GM18519 (cell line): ENCODE data around the gene SIM2.

Experiments
- ATAC-seq: cut with Tn5 transposase; IDR thresholded peaks from one replicate; pipeline ENCODE4 v1.9.1; 2021; ENCODE audit warnings: mild to moderate bottlenecking, moderate library complexity; ENCODE audit not compliant: unreplicated experiment, low FRiP score

SIM2 gene

DNA sequence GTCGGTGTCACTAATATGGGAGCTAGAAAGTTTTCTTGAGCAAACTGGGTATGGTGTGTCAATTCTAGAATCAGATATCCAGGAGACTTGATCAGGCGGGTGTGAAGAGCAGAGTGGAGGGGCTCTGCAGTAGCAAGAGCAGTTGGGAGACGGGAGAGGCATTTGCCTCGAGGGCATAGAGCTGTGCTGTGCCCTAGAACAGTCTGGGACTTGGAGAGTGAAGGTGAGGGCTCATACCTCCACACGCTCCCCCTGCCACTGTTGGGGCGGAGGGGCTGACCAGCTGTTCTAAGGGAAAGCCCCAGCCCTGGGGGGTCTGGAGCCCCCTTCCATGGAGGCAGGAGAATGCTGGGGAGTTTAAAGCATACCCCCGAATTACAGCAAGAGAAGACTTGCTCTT, 33.8 kb downstream of the SIM2 start:
- no peak for ATAC-seq

DNA sequence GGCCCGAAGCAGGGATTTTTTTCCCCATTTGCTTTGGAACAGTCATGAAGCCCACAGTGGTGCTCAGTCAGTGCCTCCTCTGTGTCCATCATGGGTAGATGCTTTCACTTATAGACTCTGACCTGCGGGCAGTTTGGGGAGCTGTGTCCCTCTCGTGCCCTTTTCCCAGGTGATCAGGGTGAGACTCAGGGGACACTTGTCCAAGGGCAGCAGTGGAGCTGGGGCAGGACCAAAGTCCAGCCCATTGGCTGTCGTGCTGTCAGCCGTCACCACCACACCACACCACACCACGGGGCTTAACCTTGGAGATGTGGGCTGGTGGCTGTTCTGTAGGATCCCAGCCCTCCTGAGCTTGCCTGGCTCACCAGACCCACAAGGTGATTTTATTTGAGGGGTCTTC, 34.9 kb downstream of the SIM2 start:
- ATAC-seq, result no peak

DNA sequence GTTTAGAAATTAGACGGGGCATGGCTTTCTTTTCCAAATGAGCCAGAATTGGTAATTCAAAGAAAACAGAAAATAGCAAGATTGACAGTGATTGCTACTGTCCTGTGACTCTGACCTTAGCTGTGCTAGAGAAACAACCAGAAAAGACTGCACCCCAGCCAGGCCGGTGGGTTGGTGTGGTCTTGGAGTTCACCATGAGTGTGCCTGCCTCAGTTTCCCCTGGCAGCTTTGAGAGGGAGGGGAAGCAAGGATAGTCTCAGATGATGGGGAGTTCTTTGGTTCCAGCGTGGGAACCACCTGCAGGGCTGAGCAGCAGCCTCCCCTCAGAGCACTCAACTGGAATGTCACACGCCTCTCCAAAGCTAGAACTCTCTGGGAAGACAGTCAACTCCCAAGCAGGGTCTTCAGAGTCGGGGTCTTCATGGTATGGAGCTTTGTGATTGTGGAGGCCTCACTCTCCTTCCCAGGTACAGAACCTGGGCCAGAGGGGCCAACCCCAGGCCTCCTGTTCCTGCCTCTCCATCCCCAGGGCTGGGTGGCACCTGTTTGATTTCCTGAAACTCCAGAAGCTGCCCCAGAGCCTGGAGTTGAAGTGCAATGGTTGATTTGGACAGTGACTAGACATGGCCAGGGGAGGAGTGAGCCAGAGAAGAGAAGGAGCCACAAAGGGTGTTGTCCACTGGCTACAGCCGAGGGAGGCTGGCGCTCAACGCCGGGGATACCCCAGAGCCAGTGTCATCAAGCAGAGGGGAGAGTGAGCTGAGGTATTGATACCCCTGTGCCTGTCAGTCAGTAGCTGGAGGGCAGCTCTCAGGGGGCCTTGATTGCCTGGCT, 35.7 kb downstream of the SIM2 start:
- ATAC-seq, result no peak

DNA sequence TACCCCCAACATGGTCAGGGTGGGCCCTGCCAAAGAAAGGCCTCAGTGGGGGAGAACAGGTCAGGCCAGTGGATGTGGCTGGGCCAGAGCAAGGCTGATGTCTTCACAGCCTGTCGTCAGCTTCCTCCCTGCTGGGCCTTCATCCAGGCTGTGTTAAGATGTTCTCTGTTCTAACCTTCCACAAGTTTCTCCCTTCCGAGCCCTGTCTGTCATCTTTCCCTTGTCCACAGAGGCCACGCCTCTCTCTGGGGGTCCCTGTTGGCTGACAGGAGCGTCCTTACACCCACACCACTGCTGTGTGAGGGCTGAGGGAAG, 36.2 kb downstream of the SIM2 start:
- no peak for ATAC-seq

DNA sequence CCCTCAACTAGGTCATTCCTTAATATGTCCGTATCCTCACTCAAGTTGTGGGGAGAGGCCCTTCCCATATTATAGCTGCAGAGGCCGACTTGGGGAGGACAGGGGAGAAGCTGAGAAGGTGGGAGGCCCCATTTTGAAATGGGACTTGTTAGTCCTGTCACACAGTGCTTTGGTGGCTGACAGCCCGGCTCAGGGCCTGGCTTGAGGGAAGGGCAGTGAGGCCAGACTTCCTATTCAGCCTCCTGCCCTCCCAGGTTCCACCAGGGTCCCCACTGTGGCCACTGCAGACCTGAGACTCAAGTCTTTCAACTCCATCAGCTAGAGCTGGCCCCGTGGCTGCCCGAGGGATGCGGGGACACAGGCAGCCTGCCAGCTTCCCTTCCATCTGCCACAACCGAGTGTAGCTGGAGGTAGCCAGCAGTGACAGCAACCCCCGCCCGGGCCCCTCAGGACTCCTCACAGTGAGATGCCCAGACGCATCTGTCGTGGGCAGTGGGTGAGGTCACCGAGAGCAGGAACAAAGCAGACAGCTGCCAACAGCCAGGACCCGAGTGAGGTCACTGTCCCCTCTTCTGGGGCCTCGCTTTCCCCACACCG, 36.9 kb downstream of the SIM2 start:
- no peak for ATAC-seq

DNA sequence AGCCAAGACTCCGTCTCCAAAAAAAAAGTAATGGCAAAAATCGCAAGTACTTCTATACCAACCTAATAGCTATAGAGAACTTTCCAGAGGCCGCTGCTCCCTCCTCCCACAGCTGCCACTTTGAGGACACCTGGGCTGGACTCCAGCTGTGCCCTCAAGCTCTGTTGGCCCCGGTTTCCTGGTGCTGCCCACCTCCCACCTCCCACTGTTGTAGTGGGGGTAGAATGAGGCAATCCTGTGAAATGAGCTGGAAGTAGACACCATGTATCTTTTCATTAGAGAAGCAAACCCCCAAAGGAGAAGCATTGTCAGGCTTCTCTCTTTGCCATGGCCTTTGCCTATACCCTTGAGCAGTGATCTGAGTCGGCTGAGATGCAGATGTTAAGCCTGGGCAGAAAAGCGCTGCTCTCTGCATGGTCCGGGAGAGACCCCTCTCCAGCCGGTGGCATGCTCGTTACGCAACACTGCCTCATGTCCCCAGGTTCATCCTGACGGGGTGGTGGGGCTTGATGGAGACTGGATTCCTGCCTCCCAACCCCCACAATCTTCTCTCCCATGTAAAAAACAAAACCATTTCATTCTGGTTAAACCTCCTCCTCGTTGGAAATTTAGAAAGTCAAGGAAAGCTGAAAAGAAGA, 39.7 kb downstream of the SIM2 start:
- no peak for ATAC-seq

DNA sequence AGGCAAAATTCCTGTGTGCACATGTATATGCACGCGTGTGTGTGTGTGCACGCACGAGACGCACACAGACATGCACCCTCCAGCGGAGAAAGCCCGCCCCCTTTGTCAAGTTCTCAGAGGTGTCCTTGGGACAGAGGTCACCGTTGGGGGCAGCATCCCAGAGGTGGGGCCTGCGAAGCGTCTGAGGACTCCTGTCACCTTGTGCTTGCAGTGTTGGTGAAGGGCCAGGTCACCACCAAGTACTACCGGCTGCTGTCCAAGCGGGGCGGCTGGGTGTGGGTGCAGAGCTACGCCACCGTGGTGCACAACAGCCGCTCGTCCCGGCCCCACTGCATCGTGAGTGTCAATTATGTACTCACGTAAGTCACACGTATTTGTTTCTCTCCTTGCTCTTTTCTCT, 42.6 kb downstream of the SIM2 start:
- ATAC-seq, result no peak

DNA sequence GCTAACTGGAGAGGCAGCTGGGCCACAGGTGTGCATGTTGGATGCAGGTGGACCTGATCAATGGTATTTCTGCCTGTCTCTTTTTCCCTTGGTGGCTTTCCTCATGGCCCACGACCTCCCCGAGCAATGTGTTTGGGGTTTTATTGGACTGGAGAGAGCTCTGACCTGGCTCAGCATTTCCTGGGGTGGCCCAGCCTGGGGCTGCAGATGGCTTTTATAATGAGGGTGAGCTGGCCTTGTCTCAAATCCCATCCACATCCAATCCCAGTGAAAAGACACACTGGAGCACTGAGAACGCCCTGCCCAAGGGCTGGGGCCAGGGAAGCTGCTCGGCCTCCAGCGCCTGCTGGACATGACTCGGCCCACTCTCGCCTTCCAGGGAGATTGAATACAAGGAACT, 44.1 kb downstream of the SIM2 start:
- no peak for ATAC-seq

DNA sequence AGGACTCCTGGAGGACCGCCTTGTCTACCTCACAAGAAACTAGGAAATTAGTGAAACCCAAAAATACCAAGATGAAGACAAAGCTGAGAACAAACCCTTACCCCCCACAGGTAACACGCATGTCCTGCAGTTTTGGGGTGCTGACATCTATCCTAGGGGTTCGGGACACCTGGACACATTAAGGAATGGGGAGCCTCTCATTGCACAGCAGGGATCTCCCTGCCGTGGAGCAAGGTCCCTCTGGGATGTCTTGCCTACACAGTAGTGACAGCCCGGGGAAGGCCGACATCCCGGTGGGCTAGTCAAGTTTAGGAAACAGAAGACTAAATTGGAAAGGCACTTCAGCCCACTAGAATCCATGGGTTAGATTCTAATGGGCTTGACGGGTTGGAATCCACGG, 44.5 kb downstream of the SIM2 start:
- no peak for ATAC-seq

DNA sequence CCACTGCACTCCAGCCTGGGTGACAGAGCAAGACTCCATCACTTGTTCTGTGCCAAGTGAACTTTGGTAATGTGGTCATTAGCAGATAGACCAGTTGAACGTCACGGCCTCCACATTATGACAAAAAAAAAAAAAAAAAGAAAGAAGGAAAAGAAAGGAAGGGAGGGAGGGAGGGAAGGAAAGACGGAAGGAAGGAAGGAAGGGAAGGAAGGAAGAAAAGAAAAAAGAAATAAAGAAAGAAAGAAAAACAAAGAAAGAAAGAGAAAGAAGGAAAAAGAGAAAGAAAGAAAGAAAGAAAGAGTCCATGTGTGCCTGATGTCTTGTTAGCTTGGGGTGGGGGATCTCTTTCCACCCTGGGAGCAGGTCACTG, 45.3 kb downstream of the SIM2 start:
- ATAC-seq, result no peak

DNA sequence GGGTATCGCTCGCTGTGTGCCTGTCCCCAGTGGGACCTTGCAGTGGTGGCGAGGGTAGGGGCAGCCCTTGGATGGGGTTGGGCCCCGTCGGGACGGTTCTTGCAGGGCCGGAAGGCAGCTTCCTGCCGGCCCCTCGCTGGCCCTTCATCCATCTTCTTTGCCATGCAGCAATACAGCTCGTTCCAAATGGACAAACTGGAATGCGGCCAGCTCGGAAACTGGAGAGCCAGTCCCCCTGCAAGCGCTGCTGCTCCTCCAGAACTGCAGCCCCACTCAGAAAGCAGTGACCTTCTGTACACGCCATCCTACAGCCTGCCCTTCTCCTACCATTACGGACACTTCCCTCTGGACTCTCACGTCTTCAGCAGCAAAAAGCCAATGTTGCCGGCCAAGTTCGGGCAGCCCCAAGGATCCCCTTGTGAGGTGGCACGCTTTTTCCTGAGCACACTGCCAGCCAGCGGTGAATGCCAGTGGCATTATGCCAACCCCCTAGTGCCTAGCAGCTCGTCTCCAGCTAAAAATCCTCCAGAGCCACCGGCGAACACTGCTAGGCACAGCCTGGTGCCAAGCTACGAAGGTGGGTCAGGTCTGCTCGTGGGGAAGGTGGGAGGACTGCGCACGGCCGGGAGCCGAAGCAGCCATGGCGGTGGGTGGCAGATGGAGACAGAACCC, 45.8 kb downstream of the SIM2 start:
- no peak for ATAC-seq

DNA sequence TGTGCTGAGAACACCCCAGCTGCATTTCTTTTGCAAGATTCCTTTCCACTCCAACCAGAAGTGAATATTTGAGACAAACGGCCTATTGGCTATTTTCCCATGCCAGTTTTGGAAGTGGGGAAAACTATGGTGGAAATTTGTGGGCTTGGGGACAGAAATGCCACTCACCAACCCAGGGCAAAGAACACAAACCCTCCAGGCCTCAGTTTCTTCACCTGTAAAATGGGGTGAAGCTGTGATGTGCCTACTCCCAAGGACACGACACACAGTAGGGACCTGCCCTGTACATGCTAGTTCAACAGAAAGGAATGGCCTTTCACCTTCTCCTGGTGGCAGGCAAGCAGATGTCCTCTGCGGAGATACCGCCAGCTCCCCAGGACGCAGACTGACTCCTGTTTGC, 46.5 kb downstream of the SIM2 start:
- ATAC-seq, result no peak

DNA sequence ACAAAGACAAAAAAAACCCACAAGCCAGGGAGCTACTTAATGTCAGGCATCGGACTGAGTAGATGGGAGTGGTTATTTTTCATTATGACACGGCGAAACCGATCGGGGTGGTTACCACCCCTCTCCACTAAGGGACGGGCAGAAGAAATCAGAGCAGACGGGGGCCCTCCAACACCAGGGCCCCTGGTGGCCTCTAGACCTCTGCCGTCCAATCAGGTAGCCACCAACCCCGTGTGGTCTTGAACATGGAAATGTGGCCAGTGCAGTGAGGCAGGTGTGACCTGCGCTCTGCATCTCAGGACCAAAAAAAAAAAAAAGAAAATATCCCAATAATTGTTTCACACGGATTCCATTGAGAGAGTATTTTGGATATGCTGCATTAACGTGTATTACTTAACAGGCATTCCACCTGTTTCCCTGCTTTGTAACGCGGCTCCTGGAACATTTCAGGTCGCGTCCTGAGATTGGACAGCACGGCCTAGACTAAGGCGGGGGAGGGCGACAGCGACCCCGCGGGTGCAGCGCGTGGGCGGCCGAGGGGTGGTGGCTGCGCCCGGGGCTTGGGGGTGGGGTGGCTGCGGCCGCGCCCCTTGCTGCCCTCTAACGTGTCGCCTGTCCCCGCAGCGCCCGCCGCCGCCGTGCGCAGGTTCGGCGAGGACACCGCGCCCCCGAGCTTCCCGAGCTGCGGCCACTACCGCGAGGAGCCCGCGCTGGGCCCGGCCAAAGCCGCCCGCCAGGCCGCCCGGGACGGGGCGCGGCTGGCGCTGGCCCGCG, 48.3 kb downstream of the SIM2 start:
- no peak for ATAC-seq

DNA sequence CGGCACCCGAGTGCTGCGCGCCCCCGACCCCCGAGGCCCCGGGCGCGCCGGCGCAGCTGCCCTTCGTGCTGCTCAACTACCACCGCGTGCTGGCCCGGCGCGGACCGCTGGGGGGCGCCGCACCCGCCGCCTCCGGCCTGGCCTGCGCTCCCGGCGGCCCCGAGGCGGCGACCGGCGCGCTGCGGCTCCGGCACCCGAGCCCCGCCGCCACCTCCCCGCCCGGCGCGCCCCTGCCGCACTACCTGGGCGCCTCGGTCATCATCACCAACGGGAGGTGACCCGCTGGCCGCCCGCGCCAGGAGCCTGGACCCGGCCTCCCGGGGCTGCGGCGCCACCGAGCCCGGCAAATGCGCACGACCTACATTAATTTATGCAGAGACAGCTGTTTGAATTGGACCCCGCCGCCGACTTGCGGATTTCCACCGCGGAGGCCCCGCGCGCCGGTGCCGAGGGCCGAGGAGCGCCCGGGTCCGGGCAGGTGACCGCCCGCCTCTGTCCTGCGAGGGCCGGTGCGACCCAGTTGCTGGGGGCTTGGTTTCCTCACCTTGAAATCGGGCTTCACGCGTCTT, 49.0 kb downstream of the SIM2 start:
- ATAC-seq, result no peak

DNA sequence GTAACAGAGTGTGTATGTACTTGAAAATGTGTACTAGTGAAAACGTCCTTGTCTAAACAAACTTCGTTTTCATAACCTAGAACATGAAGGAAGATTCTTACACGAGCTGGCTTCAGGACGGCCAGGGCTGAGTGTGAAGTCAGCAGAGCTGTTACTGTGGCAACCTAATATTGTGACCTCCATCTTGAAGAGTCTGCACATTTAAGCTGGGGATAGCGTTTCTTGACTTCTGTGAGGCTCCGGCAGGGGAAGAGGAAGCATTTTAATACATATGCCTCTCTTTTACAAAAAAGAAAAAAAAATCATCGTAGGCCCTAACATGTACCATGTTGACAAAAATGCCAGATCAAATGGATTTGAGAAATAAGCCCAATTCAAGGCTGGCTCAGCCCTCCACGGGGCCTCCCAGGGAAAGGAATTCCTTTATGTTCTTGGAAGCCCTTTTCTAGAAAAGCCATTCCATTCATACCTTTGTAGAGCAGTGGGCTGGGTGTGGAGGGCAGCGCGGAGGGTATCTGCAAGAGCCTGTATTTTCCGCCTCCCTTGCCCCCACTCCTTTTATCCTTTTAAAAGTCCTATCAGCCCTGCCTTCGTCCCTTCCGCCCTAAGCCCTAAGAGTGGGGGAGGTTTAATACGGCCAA, 51.1 kb downstream of the SIM2 start:
- no peak for ATAC-seq

DNA sequence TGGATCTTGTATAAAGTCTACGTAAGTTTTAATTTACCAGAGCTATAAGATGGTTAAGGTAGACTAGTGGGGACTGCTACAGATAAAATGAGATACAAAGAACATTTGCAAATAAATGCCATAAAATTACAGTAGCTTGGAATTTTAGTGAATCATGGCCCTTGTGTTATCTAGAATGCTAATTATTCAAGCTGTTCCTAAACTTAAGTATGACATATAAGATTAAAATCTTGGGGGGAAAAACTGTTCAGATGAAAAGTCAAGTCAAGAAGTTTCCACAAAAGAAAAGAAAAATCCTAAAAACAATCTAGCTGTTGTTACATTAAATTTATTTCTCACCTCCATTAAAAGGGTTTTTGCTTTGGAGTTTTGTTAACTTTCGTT, 51.7 kb downstream of the SIM2 start:
- ATAC-seq, result no peak

DNA sequence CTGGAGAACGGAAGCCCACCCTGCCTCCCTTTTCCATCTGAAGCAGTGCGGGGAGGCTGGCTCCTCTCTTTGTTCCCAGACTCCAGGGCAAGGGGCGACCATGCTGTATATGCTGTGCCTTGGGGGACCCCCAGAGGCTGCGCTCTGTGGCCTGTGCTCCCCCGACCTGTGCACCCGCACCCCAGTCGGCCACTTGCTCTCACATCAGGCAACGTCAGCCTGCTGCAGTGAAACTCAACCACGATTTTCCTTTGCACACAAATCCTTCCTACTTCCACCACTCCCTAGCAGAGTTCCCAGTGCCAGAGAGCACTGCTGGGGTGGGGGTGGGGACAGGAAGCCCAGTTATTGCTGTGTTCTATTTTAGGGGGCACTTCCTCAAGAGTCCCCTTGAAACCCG, 52.5 kb downstream of the SIM2 start:
- ATAC-seq, result no peak

DNA sequence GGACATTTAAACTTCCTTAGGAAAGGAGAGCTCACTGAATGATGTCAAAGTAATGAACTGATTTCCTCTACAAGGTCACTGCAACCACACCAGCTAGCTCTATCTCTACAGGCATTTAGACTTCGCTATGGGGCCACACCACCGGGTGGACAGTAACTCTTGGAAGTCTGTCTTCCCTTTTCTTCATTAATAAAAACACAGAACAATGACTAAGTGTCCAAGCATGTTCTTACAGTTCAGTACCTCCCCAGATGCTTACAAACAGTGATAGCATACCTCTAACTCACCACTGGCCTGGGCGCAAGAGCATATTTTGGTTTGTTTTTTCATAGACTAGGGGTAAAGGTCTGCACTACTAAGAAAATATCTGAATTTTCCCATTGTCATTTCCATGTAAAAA, 54.6 kb downstream of the SIM2 start:
- no peak for ATAC-seq

DNA sequence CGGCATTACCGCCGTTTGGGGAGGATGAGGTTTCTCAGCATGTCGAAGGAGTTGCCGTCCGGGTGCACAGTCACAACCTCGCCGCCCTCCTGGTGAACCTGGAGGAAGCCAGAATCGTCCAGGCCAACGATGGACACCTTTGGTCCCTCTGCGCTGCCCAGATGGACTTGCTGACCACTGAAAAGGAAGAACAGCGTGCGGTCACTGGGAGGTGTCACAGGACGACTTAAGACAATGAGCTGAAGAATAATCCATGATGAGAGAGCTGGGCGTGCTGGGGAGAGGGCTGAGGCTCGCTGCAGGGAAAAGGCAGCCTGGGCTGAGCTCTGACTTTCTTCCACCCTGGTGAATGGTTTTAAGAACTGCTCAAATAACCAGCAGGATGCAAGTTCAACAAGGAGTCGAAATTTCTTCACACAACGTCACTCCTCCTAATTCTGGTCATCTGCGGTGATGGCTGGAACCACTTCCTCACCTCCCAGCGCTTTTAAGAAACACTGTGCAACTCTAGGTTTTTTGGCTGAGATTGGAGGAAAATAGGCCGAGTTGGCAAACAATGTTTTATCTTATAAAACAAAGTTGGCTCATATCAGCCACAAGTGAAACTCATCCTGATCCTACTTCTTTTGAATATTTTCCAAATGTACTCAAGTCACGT, 55.5 kb downstream of the SIM2 start:
- ATAC-seq, result no peak

DNA sequence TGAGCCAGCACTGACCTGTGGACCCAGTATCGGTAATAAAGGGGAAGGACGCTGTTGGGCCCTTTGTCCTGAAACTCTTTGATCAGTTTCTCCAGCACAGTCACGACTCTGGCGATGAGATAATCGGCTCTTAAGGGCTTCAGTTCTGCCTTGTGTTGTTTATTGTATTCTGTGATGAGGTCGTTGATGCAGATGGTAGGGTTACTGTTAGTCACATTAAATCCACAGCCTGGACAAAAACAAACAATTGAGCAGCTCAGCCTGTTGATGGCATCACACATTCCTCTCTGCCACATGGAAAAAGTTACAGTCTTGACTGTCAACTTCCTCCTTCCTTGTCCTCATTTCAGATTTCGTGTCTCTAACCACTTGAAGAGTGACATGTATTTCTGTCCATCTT, 57.6 kb downstream of the SIM2 start:
- ATAC-seq, result no peak
